Mesendoderm (in vitro differentiated cells): ENCODE results near the gene LCN10.

Experiments used
- DNase-seq: peaks from one replicate; pipeline ENCODE4 v3.0.0; 2013
- H2AK5ac ChIP-seq: 2 replicates; pipeline ENCODE4 v1.6.1; 2013; ENCODE audit warnings: low read length, inconsistent platforms
- H2BK120ac ChIP-seq: 2 replicates; pipeline ENCODE4 v1.6.1; 2013; ENCODE audit warnings: low read depth, mild to moderate bottlenecking, low read length, moderate library complexity, mixed read lengths
- H2BK15ac ChIP-seq: replicated peaks from 2 replicates; pipeline ENCODE4 v1.6.1; 2013; ENCODE audit warnings: low read depth, mild to moderate bottlenecking, moderate library complexity
- H2BK5ac ChIP-seq: 2 replicates; pipeline ENCODE4 v1.6.1; 2013; ENCODE audit warnings: low read length, inconsistent platforms
- H3K18ac ChIP-seq: 2 replicates; pipeline ENCODE4 v1.6.1; 2013; ENCODE audit warnings: mild to moderate bottlenecking, low read length, mixed read lengths
- H3K23ac ChIP-seq: one replicate; pipeline ENCODE4 v1.6.1; 2013; ENCODE audit warnings: low read length
- H3K27ac ChIP-seq: 2 replicates; pipeline ENCODE4 v1.5.1; 2013; ENCODE audit warnings: low read depth, mild to moderate bottlenecking, inconsistent platforms, low read length, moderate library complexity
- H3K27me3 ChIP-seq: 2 replicates; pipeline ENCODE4 v1.6.1; 2013; ENCODE audit warnings: low read length, control low read depth, mild to moderate bottlenecking, inconsistent platforms; ENCODE audit not compliant: insufficient read depth, poor library complexity
- H3K36me3 ChIP-seq: 2 replicates; pipeline ENCODE4 v1.6.1; 2013; ENCODE audit warnings: low read length, inconsistent platforms; ENCODE audit not compliant: control insufficient read depth, insufficient read depth
- H3K4ac ChIP-seq: one replicate; pipeline ENCODE4 v1.6.1; 2013; ENCODE audit warnings: low read depth, mild to moderate bottlenecking, low read length, moderate library complexity
- H3K4me1 ChIP-seq: 2 replicates; pipeline ENCODE4 v1.6.1; 2013; ENCODE audit warnings: low read depth, low read length, inconsistent platforms; ENCODE audit not compliant: control insufficient read depth
- H3K4me2 ChIP-seq: 2 replicates; pipeline ENCODE4 v1.6.1; 2013; ENCODE audit warnings: low read length
- H3K4me3 ChIP-seq: 2 replicates; pipeline ENCODE4 v1.5.1; 2013; ENCODE audit warnings: mild to moderate bottlenecking, low read length
- H3K56ac ChIP-seq: one replicate; pipeline ENCODE4 v1.6.1; 2013; ENCODE audit warnings: low read length
- H3K79me1 ChIP-seq: 2 replicates; pipeline ENCODE4 v1.6.1; 2013; ENCODE audit warnings: low read length, inconsistent platforms
- H3K79me2 ChIP-seq: 2 replicates; pipeline ENCODE4 v1.6.1; 2013; ENCODE audit warnings: mild to moderate bottlenecking, low read length; ENCODE audit not compliant: control insufficient read depth, insufficient read depth
- H3K9ac ChIP-seq: 2 replicates; pipeline ENCODE4 v1.6.1; 2013; ENCODE audit warnings: low read length, inconsistent platforms
- H4K5ac ChIP-seq: one replicate; pipeline ENCODE4 v1.6.1; 2013; ENCODE audit warnings: low read length
- H4K8ac ChIP-seq: one replicate; pipeline ENCODE4 v1.6.1; 2013; ENCODE audit warnings: low read depth, mild to moderate bottlenecking, control low read depth, low read length, moderate library complexity
- WGBS: extraction: QIAGEN DNeasy Blood & Tissue Kit; methylation state at CpG from one replicate; pipeline ENCODE4 v1.1.7; 2013; ENCODE audit warnings: low lambda C conversion rate, missing lambda C conversion rate; ENCODE audit not compliant: insufficient coverage; ENCODE audit errors: extremely low coverage; 5-methylcytosine and 5-hydroxymethylcytosine counted together

Gene LCN10

GRCh38 chr9:136735812-136736480, 6.8 kb downstream of the LCN10 start:
- Histone ChIP-seq H3K36me3 (no peaks in the 10 kb centered on the region), H3K79me1 (no peaks in the 10 kb centered on the region), H3K27ac (no peak overlapping the region)

GRCh38 chr9:136734837-136735496, 7.8 kb downstream of the LCN10 start:
- no peak overlapping the region for H4K8ac ChIP-seq
- H3K79me1 ChIP-seq: peaks cover 3% of the 10 kb centered on the region
- no peak overlapping the region for H2AK5ac ChIP-seq
- H2BK120ac ChIP-seq: no peak overlapping the region
- no peak overlapping the region for H4K5ac ChIP-seq
- H3K4ac ChIP-seq: no peak overlapping the region
- H2BK15ac ChIP-seq: no peak overlapping the region
- H3K27me3 ChIP-seq: no peaks in the 10 kb centered on the region
- no peaks in the 10 kb centered on the region for H3K36me3 ChIP-seq
- H3K18ac ChIP-seq: no peak overlapping the region
- no CpG with 5 or more reads among the region's 12 CpGs for WGBS
- no peaks in the 10 kb centered on the region for H3K4me1 ChIP-seq
- no peak overlapping the region for H3K23ac ChIP-seq
- H3K56ac ChIP-seq: no peak overlapping the region
- H2BK5ac ChIP-seq: no peak overlapping the region
- H3K27ac ChIP-seq: no peak overlapping the region
- H3K4me2 ChIP-seq: no peak overlapping the region
- peaks cover 4% of the 10 kb centered on the region for H3K79me2 ChIP-seq
- DNase-seq: no peak
- H3K4me3 ChIP-seq: no peak overlapping the region
- no peak overlapping the region for H3K9ac ChIP-seq

More at GRCh38 chr9:136735812-136736480, 6.8 kb downstream of the LCN10 start:
- Histone ChIP-seq H2BK120ac (no peak overlapping the region), H3K4ac (no peak overlapping the region), H3K56ac (no peak overlapping the region), H2BK15ac (no peak overlapping the region), H3K4me1 (no peaks in the 10 kb centered on the region), H3K4me2 (no peak overlapping the region), H3K9ac (no peak overlapping the region), H3K4me3 (no peak overlapping the region), H2BK5ac (no peak overlapping the region), H2AK5ac (no peak overlapping the region), H3K79me2 (no peaks in the 10 kb centered on the region), H3K18ac (no peak overlapping the region), H4K8ac (no peak overlapping the region), H4K5ac (no peak overlapping the region), H3K27me3 (no peaks in the 10 kb centered on the region), H3K23ac (no peak overlapping the region)
- no peak for DNase-seq
- WGBS: no CpG with 5 or more reads among the region's 21 CpGs

- Histone ChIP-seq H4K5ac (no peak overlapping the region), H2BK120ac (no peak overlapping the region), H3K23ac (no peak overlapping the region), H2AK5ac (no peak overlapping the region), H4K8ac (no peak overlapping the region), H3K27ac (no peak overlapping the region), H3K79me1 (peaks cover 13% of the 10 kb centered on the region), H3K4me1 (peaks cover 3% of the 10 kb centered on the region), H3K4me2 (no peak overlapping the region), H2BK15ac (no peak overlapping the region), H3K4me3 (no peak overlapping the region), H3K56ac (no peak overlapping the region), H2BK5ac (no peak overlapping the region), H3K4ac (no peak overlapping the region), H3K18ac (no peak overlapping the region), H3K9ac (no peak overlapping the region), H3K27me3 (no peaks in the 10 kb centered on the region), H3K79me2 (peaks cover 11% of the 10 kb centered on the region), H3K36me3 (no peaks in the 10 kb centered on the region)
- no peak for DNase-seq
- WGBS: no CpG with 5 or more reads among the region's 12 CpGs
Observed at GRCh38 chr9:136733611-136734010, 9.1 kb downstream of the LCN10 start.

GRCh38 chr9:136732444-136733178, 10.1 kb downstream of the LCN10 start:
- H3K9ac ChIP-seq: no peak overlapping the region
- no peak overlapping the region for H4K8ac ChIP-seq
- H3K79me2 ChIP-seq: peaks cover 14% of the 10 kb centered on the region
- no peaks in the 10 kb centered on the region for H3K36me3 ChIP-seq
- no peak overlapping the region for H2BK5ac ChIP-seq
- H3K56ac ChIP-seq: no peak overlapping the region
- H3K4ac ChIP-seq: no peak overlapping the region
- H3K27ac ChIP-seq: no peak overlapping the region
- no peak overlapping the region for H2BK120ac ChIP-seq
- H3K23ac ChIP-seq: no peak overlapping the region
- H3K4me1 ChIP-seq: peaks cover 3% of the 10 kb centered on the region
- WGBS: no CpG with 5 or more reads among the region's 16 CpGs
- no peak overlapping the region for H3K4me2 ChIP-seq
- peaks cover 13% of the 10 kb centered on the region for H3K79me1 ChIP-seq
- no peak overlapping the region for H3K4me3 ChIP-seq
- H4K5ac ChIP-seq: no peak overlapping the region
- H2BK15ac ChIP-seq: no peak overlapping the region
- H3K27me3 ChIP-seq: no peaks in the 10 kb centered on the region
- H3K18ac ChIP-seq: no peak overlapping the region
- no peak for DNase-seq
- H2AK5ac ChIP-seq: no peak overlapping the region

GRCh38 chr9:136729926-136730325, 12.8 kb downstream of the LCN10 start:
- Histone ChIP-seq H2AK5ac (no peak overlapping the region), H3K27ac (no peak overlapping the region), H3K4ac (no peak overlapping the region), H3K9ac (no peak overlapping the region), H3K79me2 (peaks cover 37% of the 10 kb centered on the region), H2BK5ac (no peak overlapping the region), H3K23ac (no peak overlapping the region), H3K56ac (peak overlapping the region; percentile 25), H4K5ac (no peak overlapping the region), H2BK120ac (no peak overlapping the region), H3K4me3 (no peak overlapping the region), H3K18ac (no peak overlapping the region), H3K27me3 (no peaks in the 10 kb centered on the region), H2BK15ac (no peak overlapping the region), H4K8ac (no peak overlapping the region), H3K4me1 (peaks cover 6% of the 10 kb centered on the region), H3K79me1 (peaks cover 29% of the 10 kb centered on the region), H3K4me2 (no peak overlapping the region), H3K36me3 (peaks cover 9% of the 10 kb centered on the region)
- WGBS: no CpG with 5 or more reads among the region's 8 CpGs
- no peak for DNase-seq
